Progenitor cell of endocrine pancreas (in vitro differentiated cells): Measurements from ENCODE around the gene SLIT3. TPM values are rescaled to one million over a fixed set of nuclear protein-coding genes. Genes with fewer than 3 reads are reported as not detected.

Source experiments
- DNase-seq: peaks from one replicate; pipeline ENCODE4 v3.0.0; 2021; ENCODE audit warnings: low spot score; ENCODE audit not compliant: unreplicated experiment
- H3K27ac Mint-ChIP-seq: 2 replicates; pipeline ENCODE4 v1.8.0; 2021; ENCODE audit warnings: mild to moderate bottlenecking, moderate library complexity, mixed read lengths
- H3K27me3 Mint-ChIP-seq: 2 replicates; pipeline ENCODE4 v1.8.0; 2021; ENCODE audit warnings: mixed read lengths
- H3K36me3 Mint-ChIP-seq: 2 replicates; pipeline ENCODE4 v1.8.0; 2022; ENCODE audit warnings: mixed read lengths; ENCODE audit not compliant: insufficient read depth
- H3K4me1 Mint-ChIP-seq: 2 replicates; pipeline ENCODE4 v1.8.0; 2021; ENCODE audit warnings: low read depth, mixed read lengths
- H3K4me3 Mint-ChIP-seq: 2 replicates; pipeline ENCODE4 v1.8.0; 2021; ENCODE audit warnings: low read depth, mild to moderate bottlenecking, moderate library complexity, mixed read lengths
- H3K9me3 Mint-ChIP-seq: 2 replicates; pipeline ENCODE4 v1.8.0; 2021; ENCODE audit warnings: low read depth, mixed read lengths
- total RNA-seq: library from RNA; stranded (reverse); gene quantifications from 2 replicates; pipeline ENCODE4 v1.2.1, GENCODE V29; 2021
- TF ChIP-seq, protein P1 (sequence below): fragments of 200-600 bp; sonication (generic); IDR thresholded peaks from one replicate; pipeline ENCODE4 v1.5.0; 2021; ENCODE audit warnings: antibody characterized with exemption, mild to moderate bottlenecking; ENCODE audit not compliant: unreplicated experiment

Gene SLIT3
- total RNA-seq, 1 donor from 2014 or later: 18.8 TPM

DNA sequence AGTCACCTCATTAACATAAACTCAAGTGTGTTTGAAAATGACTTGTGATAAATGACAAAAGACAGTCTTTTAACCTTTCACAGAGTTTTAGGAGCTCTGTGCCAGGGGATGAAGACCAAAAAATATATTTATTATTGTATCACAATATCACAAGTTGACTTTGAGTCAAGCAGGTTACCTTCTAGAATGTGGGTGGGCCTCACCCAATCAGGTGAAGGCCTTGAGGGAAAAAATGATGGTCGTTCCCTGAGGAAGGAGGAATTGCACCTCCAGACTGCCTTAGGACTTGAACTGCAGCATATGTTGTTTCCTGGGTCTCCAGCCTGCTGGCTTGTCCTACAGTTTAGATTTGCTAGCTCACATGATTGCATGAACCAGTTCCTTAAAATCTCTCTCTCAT, 680.1 kb downstream of the SLIT3 start:
- Mint-ChIP-seq H3K27me3 (no peaks in the 10 kb centered on the region), H3K36me3 (no peaks in the 10 kb centered on the region), H3K4me1 (peaks cover 10% of the 10 kb centered on the region), H3K4me3 (no peak overlapping the region), H3K27ac (no peak overlapping the region), H3K9me3 (no peaks in the 10 kb centered on the region)
- DNase-seq: no peak
- TF ChIP-seq, protein P1, sequence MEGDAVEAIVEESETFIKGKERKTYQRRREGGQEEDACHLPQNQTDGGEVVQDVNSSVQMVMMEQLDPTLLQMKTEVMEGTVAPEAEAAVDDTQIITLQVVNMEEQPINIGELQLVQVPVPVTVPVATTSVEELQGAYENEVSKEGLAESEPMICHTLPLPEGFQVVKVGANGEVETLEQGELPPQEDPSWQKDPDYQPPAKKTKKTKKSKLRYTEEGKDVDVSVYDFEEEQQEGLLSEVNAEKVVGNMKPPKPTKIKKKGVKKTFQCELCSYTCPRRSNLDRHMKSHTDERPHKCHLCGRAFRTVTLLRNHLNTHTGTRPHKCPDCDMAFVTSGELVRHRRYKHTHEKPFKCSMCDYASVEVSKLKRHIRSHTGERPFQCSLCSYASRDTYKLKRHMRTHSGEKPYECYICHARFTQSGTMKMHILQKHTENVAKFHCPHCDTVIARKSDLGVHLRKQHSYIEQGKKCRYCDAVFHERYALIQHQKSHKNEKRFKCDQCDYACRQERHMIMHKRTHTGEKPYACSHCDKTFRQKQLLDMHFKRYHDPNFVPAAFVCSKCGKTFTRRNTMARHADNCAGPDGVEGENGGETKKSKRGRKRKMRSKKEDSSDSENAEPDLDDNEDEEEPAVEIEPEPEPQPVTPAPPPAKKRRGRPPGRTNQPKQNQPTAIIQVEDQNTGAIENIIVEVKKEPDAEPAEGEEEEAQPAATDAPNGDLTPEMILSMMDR: no peak

DNA sequence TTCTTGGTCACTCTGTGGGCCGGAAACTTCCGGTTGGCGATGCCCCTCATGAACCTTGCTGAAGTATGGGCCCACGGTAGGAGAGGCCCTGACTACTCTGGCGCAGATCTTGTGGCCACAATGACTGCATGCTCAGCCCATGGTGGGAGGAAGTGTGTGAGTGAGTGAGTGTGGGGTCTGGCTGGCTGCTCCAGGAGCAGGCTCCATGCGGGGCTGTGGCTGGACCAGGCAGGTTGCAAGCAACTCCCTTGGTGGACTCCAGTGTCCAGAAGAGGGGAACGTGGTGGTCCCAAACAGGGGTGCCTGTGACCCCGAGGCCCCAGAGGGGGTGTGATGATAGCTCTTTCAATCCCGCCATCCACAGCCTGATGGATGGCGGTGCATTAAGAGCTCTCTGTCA, 686.3 kb downstream of the SLIT3 start:
- Mint-ChIP-seq H3K27ac (no peak overlapping the region), H3K27me3 (no peaks in the 10 kb centered on the region), H3K9me3 (no peaks in the 10 kb centered on the region), H3K4me1 (peaks cover 4% of the 10 kb centered on the region), H3K36me3 (no peaks in the 10 kb centered on the region), H3K4me3 (no peak overlapping the region)
- TF ChIP-seq, protein P1: no peak
- no peak for DNase-seq

DNA sequence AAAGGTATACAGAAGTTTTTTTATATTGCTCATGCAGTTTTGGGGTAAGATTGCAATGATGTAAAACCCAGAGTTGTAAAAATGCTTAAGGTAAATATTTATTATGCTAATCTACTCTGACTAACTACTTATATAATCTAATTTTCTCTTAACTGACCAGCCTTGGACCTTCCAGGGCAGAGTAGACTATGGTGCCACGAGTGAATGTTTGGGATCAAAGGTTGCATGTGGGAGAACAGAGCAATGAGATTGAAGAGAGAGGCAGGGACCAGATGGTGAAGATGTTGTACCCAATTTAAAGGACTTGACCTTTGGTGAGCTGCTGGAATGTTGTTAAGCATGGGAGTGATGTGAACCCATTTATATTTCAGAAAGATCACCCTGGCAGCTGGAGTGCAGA, 686.9 kb downstream of the SLIT3 start:
- no peak overlapping the region for H3K4me3 Mint-ChIP-seq
- no peak overlapping the region for H3K27ac Mint-ChIP-seq
- DNase-seq: no peak
- no peaks in the 10 kb centered on the region for H3K27me3 Mint-ChIP-seq
- no peaks in the 10 kb centered on the region for H3K36me3 Mint-ChIP-seq
- H3K4me1 Mint-ChIP-seq: peaks cover 4% of the 10 kb centered on the region
- no peaks in the 10 kb centered on the region for H3K9me3 Mint-ChIP-seq
- TF ChIP-seq, protein P1: no peak

DNA sequence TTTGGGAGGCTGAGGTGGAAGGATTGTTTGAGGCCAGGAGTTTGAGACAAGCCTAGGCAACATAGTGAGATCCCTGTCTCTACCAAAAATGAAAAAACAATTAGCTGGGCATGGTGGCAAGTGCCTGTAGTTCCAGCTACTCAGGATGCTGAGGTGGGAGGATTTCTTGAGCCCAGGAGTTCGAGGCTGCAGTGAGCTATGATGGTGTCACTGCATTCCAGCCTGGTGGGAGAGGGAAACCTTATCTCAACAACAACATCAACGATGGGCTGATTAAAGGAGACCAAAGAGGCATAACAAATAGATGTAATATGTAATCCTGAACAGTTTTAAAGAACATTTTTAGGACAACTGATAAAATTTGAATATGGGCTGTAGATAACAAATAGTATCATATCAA, 687.5 kb downstream of the SLIT3 start:
- TF ChIP-seq, protein P1: no peak

DNA sequence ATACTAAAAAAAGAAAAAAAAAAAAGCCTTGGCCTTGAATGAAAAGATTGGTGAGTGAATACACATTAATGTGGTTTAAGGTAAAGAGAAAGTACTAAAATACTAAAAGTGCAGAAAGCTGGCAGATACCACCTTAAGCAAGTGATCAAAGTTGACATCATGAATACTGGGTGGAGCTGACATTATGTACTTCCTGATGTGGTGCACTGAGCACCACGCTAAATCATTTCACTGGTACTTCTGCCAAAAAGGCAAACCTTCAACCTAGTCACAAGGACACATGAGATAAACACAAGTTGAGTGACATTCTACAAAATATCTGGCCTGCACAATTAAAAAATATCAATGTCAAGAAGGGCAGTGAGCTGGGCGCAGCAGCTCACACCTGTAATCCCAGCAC, 687.9 kb downstream of the SLIT3 start:
- Mint-ChIP-seq H3K9me3 (no peaks in the 10 kb centered on the region), H3K27ac (no peak overlapping the region), H3K27me3 (peaks cover under 1% of the 10 kb centered on the region), H3K4me1 (peaks cover 4% of the 10 kb centered on the region), H3K4me3 (no peak overlapping the region), H3K36me3 (no peaks in the 10 kb centered on the region)
- TF ChIP-seq, protein P1: no peak
- DNase-seq: no peak

More for the DNA sequence above, 687.5 kb downstream of the SLIT3 start:
- peaks cover 4% of the 10 kb centered on the region for H3K4me1 Mint-ChIP-seq
- H3K27ac Mint-ChIP-seq: no peak overlapping the region
- no peaks in the 10 kb centered on the region for H3K27me3 Mint-ChIP-seq
- H3K36me3 Mint-ChIP-seq: no peaks in the 10 kb centered on the region
- no peak for DNase-seq
- no peak overlapping the region for H3K4me3 Mint-ChIP-seq
- no peaks in the 10 kb centered on the region for H3K9me3 Mint-ChIP-seq
